Smooth muscle cell (in vitro differentiated cells): ENCODE measurements around the gene RPL5. TPM values are rescaled to one million over a fixed set of nuclear protein-coding genes. Genes with fewer than 3 reads are reported as not detected.

Source experiments
- DNase-seq: peaks from one replicate; lab custom pipeline; 2025; ENCODE audit not compliant: unreplicated experiment; lab: John Stamatoyannopoulos, UW
- H2AFZ ChIP-seq: fragments of 200-600 bp; sonication (generic); 2 replicates; pipeline ENCODE4 v1.6.0; 2016; ENCODE audit warnings: antibody characterized with exemption, low read depth, mild to moderate bottlenecking
- H3F3A ChIP-seq: fragments of 200-600 bp; sonication (generic); 2 replicates; pipeline ENCODE4 v1.6.0; 2017; ENCODE audit warnings: antibody characterized with exemption, low read depth
- H3K27ac ChIP-seq: fragments of 200-600 bp; sonication (generic); 2 replicates; pipeline ENCODE4 v1.5.1; 2016; ENCODE audit warnings: low read depth, mild to moderate bottlenecking
- H3K27me3 ChIP-seq: fragments of 200-600 bp; sonication (generic); 2 replicates; pipeline ENCODE4 v1.6.1; 2016; ENCODE audit warnings: low read depth, mild to moderate bottlenecking
- H3K36me3 ChIP-seq: fragments of 200-600 bp; sonication (generic); 2 replicates; pipeline ENCODE4 v1.5.1; 2016; ENCODE audit warnings: low read depth
- H3K4me1 ChIP-seq: fragments of 200-600 bp; sonication (generic); 2 replicates; pipeline ENCODE4 v1.5.1; 2016; ENCODE audit warnings: low read depth
- H3K4me2 ChIP-seq: fragments of 200-600 bp; sonication (generic); 2 replicates; pipeline ENCODE4 v1.6.0; 2016; ENCODE audit warnings: mild to moderate bottlenecking
- H3K4me3 ChIP-seq: fragments of 200-600 bp; sonication (generic); 2 replicates; pipeline ENCODE4 v1.5.1; 2016; ENCODE audit warnings: mild to moderate bottlenecking
- H3K79me2 ChIP-seq: fragments of 200-600 bp; sonication (generic); 2 replicates; pipeline ENCODE4 v1.6.0; 2016; ENCODE audit warnings: low read depth, mild to moderate bottlenecking
- H3K9ac ChIP-seq: fragments of 200-600 bp; sonication (generic); 2 replicates; pipeline ENCODE4 v1.6.0; 2016; ENCODE audit warnings: low read depth
- H3K9me3 ChIP-seq: fragments of 200-600 bp; sonication (generic); replicated peaks from 2 replicates; pipeline ENCODE4 v1.5.1; 2016; ENCODE audit warnings: low read depth
- H4K20me1 ChIP-seq: fragments of 200-600 bp; sonication (generic); 2 replicates; pipeline ENCODE4 v1.6.0; 2016; ENCODE audit warnings: low read depth
- WGBS: methylation state at CpG from one replicate; pipeline ENCODE4 v1.1.7; 2016; ENCODE audit warnings: low lambda C conversion rate; 5-methylcytosine and 5-hydroxymethylcytosine counted together
- polyA plus RNA-seq: library from polyadenylated mRNA; unstranded; fragments of >200 nt; fragmentation: Nextera tagmentation; extraction: Ambion mirVana; gene quantifications from 2 replicates; pipeline ENCODE4 v1.2.1, GENCODE V29; 2016
- total RNA-seq: library from RNA; depleted of rRNA; stranded (reverse); fragments of >200 nt; gene quantifications from 2 replicates; pipeline ENCODE4 v1.2.3, GENCODE V29; 2014
- TF ChIP-seq, protein P1 (sequence below): fragments of 200-600 bp; sonication (generic); IDR thresholded peaks from 2 replicates; pipeline ENCODE4 v1.5.1; 2017; ENCODE audit warnings: borderline replicate concordance, mild to moderate bottlenecking, antibody characterized with exemption; ENCODE audit not compliant: insufficient read depth, poor library complexity, severe bottlenecking

RPL5 gene
- total and polyA plus RNA-seq, 2 experiments from 2014 or later: 570 to 1,043 TPM

DNA sequence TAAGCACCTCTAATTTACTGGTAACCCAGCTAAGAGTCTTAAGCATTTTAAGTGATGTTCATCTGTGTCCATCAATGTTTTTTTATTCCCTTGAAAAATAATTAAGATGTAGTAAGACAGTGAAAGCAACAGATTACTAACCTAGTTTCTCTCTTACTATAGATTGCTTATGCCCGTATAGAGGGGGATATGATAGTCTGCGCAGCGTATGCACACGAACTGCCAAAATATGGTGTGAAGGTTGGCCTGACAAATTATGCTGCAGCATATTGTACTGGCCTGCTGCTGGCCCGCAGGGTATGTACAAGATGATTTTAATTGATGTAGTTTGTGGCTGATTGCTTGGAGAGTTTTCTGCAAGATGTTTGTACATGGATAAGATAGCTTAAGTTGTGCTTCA, 2.8 kb downstream of the RPL5 start:
- TF ChIP-seq, protein P1, sequence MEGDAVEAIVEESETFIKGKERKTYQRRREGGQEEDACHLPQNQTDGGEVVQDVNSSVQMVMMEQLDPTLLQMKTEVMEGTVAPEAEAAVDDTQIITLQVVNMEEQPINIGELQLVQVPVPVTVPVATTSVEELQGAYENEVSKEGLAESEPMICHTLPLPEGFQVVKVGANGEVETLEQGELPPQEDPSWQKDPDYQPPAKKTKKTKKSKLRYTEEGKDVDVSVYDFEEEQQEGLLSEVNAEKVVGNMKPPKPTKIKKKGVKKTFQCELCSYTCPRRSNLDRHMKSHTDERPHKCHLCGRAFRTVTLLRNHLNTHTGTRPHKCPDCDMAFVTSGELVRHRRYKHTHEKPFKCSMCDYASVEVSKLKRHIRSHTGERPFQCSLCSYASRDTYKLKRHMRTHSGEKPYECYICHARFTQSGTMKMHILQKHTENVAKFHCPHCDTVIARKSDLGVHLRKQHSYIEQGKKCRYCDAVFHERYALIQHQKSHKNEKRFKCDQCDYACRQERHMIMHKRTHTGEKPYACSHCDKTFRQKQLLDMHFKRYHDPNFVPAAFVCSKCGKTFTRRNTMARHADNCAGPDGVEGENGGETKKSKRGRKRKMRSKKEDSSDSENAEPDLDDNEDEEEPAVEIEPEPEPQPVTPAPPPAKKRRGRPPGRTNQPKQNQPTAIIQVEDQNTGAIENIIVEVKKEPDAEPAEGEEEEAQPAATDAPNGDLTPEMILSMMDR: no peak
- Histone ChIP-seq H3K4me2 (peak overlapping the region; percentile 82), H4K20me1 (peaks cover 75% of the 10 kb centered on the region), H3F3A (peaks cover 32% of the 10 kb centered on the region), H3K9me3 (no peaks in the 10 kb centered on the region), H3K4me1 (peaks cover 23% of the 10 kb centered on the region), H3K9ac (no peak overlapping the region), H3K27me3 (no peaks in the 10 kb centered on the region), H3K4me3 (peak overlapping the region; percentile 94), H3K36me3 (peaks cover 20% of the 10 kb centered on the region), H2AFZ (no peak overlapping the region), H3K79me2 (peaks cover 78% of the 10 kb centered on the region), H3K27ac (peak overlapping the region; percentile 81)
- no peak for DNase-seq
- WGBS: 95% methylated on average over 5 of the region's 5 CpGs

- H3K4me3 ChIP-seq: no peak overlapping the region
- WGBS: 93% methylated on average over 2 of the region's 2 CpGs
- peaks cover 94% of the 10 kb centered on the region for H3K79me2 ChIP-seq
- H3K9ac ChIP-seq: no peak overlapping the region
- peak overlapping the region; percentile 46 for H3K27ac ChIP-seq
- peak overlapping the region; percentile 6 for H3K4me2 ChIP-seq
- peaks cover 23% of the 10 kb centered on the region for H3K4me1 ChIP-seq
- no peak for DNase-seq
- H4K20me1 ChIP-seq: peaks cover 100% of the 10 kb centered on the region
- H3K9me3 ChIP-seq: no peaks in the 10 kb centered on the region
- TF ChIP-seq, protein P1: no peak
- H3K36me3 ChIP-seq: peaks cover 41% of the 10 kb centered on the region
- H3K27me3 ChIP-seq: no peaks in the 10 kb centered on the region
- H2AFZ ChIP-seq: no peak overlapping the region
- H3F3A ChIP-seq: peaks cover 47% of the 10 kb centered on the region
These were observed 5.2 kb downstream of the RPL5 start for GRCh38 chr1:92837062-92837461.

DNA sequence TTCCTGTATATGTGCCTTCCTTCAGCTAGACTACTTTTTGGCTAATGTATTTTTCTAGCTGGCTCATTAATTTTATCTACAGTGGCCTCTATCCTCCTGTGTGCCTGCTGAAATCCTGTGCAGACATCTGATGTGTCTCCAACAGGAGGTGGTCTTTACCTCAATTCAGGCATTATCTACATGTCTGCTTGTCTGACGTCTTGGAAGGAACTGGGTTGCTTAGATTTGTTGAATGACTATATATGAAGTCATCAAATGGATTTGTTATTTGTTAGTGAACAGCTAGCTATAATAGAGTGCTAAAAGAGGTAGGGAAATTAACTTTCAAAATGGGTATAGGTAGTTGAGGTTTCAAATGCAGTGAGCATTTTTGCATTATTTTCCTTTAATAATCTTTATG, 6.7 kb downstream of the RPL5 start:
- no peak overlapping the region for H3K9ac ChIP-seq
- H3K79me2 ChIP-seq: peaks cover 79% of the 10 kb centered on the region
- H4K20me1 ChIP-seq: peaks cover 94% of the 10 kb centered on the region
- peaks cover 53% of the 10 kb centered on the region for H3F3A ChIP-seq
- TF ChIP-seq, protein P1: no peak
- H3K4me3 ChIP-seq: no peak overlapping the region
- peak overlapping the region; percentile 46 for H3K27ac ChIP-seq
- no peaks in the 10 kb centered on the region for H3K27me3 ChIP-seq
- WGBS: 3% methylated on average over 1 of the region's 1 CpG
- H3K4me2 ChIP-seq: no peak overlapping the region
- no peak for DNase-seq
- H3K36me3 ChIP-seq: peaks cover 55% of the 10 kb centered on the region
- no peaks in the 10 kb centered on the region for H3K9me3 ChIP-seq
- peaks cover 18% of the 10 kb centered on the region for H3K4me1 ChIP-seq
- H2AFZ ChIP-seq: no peak overlapping the region

DNA sequence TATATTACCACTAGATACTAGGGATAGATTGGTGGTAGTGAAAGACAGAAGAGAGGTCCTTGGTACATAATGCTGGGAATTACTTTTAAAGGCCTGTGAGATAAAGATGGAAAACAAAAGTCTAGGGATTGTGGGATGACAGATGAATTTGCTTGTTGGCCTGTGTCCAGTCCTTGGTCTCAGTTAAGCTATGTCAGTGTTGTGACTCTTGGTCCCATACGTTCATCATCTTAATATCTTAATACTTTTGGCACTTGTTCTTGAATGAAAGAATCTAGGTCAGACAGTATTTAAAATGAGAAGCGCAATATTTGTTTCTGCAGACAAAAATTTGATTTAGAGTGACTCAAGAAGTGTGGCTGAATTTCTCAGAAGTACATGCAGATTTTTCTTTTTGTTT, 7.6 kb downstream of the RPL5 start:
- Histone ChIP-seq H3K4me3 (no peak overlapping the region), H3K27ac (peak overlapping the region; percentile 46), H3K79me2 (peaks cover 70% of the 10 kb centered on the region), H4K20me1 (peaks cover 84% of the 10 kb centered on the region), H3F3A (peaks cover 48% of the 10 kb centered on the region), H2AFZ (no peak overlapping the region), H3K27me3 (no peaks in the 10 kb centered on the region), H3K9ac (no peak overlapping the region), H3K9me3 (no peaks in the 10 kb centered on the region), H3K36me3 (peaks cover 61% of the 10 kb centered on the region), H3K4me1 (peaks cover 8% of the 10 kb centered on the region), H3K4me2 (no peak overlapping the region)
- WGBS: 86% methylated on average over 2 of the region's 2 CpGs
- TF ChIP-seq, protein P1: no peak
- DNase-seq: no peak
